K562 (cell line): ENCODE data around the gene TIAL1. TPM values are rescaled to one million over a fixed set of nuclear protein-coding genes. Genes with fewer than 3 reads are reported as not detected.

ENCODE experiments used
- ATAC-seq: fragments of 200-7000 bp; cut with Tn5 transposase; 3 replicates; pipeline ENCODE4 v1.9.1; 2020; ENCODE audit warnings: moderate library complexity
- BruUV-seq: library from RNA; stranded (reverse); fragments of 400-500 nt; replicated peaks from 2 replicates; lab custom pipeline; 2021; lab: Mats Ljungman, UMichigan
- CTCF ChIA-PET: fragments of 300-600 bp; formaldehyde crosslinking; extraction: SDS; loops from one replicate; lab custom pipeline; 2021; ENCODE audit warnings: low intra/inter-chr PET ratio; lab: Yijun Ruan, JAX
- POLR2A ChIA-PET: fragments of 300-600, 350-650 bp; sonication (Branson Sonifier 250); formaldehyde crosslinking; extraction: SDS; loops from one replicate; lab custom pipeline; 2021; ENCODE audit warnings: antibody characterized with exemption, inconsistent platforms; lab: Yijun Ruan, JAX
- DNase-seq, 4 experiments: peaks; one replicate each; pipeline versions ENCODE4 v3.0.0 to v3.0.0-alpha.2; 2011 to 2018; ENCODE audit warnings: low spot score in 3 of 4, mixed read lengths in 3 of 4; ENCODE audit errors: extremely low read depth in 1 of 4
- FAIRE-seq: peaks from 2 replicates; lab custom pipeline; 2011; peaks lifted over from hg19 to GRCh38; lab: Jason Lieb, UNC
- H2AFZ ChIP-seq: 2 replicates; pipeline ENCODE4 v1.6.0; 2011; ENCODE audit warnings: low read depth, low read length, control low read depth, inconsistent platforms
- H3K27ac ChIP-seq: fragments of 200-600 bp; 3 replicates; pipeline ENCODE4 v1.8.0; 2011; ENCODE audit warnings: low read depth, mild to moderate bottlenecking, control low read depth, inconsistent platforms, low read length, moderate library complexity, mixed read lengths; ENCODE audit errors: extremely low read depth
- H3K27me3 ChIP-seq, 2 experiments: fragments of 300-600 bp in 1 of 2; 2 replicates in 1 of 2; 3 replicates in 1 of 2; pipeline versions ENCODE4 v1.6.0 to v1.8.0; 2011; ENCODE audit warnings: inconsistent platforms in 2 of 2, low read length in 2 of 2, mild to moderate bottlenecking in 1 of 2, mixed read lengths in 1 of 2, moderate library complexity in 1 of 2; ENCODE audit not compliant: control insufficient read depth in 2 of 2, insufficient read depth in 2 of 2
- H3K36me3 ChIP-seq: fragments of 300-600 bp; 3 replicates; pipeline ENCODE4 v1.8.0; 2011; ENCODE audit warnings: mild to moderate bottlenecking, low read length, inconsistent platforms; ENCODE audit not compliant: control insufficient read depth, insufficient read depth
- H3K4me1 ChIP-seq, 2 experiments: fragments of 200-600 bp in 1 of 2; replicated peaks in 1 of 2; 2 replicates in 1 of 2; 3 replicates in 1 of 2; pipeline versions ENCODE4 v1.5.1 to v1.8.0; 2011; ENCODE audit warnings: inconsistent platforms in 2 of 2, low read length in 2 of 2, mild to moderate bottlenecking in 1 of 2, mixed read lengths in 1 of 2, moderate library complexity in 1 of 2; ENCODE audit not compliant: control insufficient read depth in 2 of 2, insufficient read depth in 2 of 2
- H3K4me2 ChIP-seq: 2 replicates; pipeline ENCODE4 v1.6.1; 2011; ENCODE audit warnings: low read length, control low read depth, inconsistent platforms, mixed read lengths; ENCODE audit not compliant: insufficient read depth
- H3K4me3 ChIP-seq: fragments of 200-600 bp; sonication (generic), shearing (Covaris generic); 2 replicates; pipeline ENCODE4 v1.5.1; 2016; ENCODE audit warnings: control low read depth, inconsistent platforms
- H3K79me2 ChIP-seq: fragments of 200-600 bp; 3 replicates; pipeline ENCODE4 v1.8.0; 2011; ENCODE audit warnings: low read length, inconsistent platforms; ENCODE audit not compliant: control insufficient read depth, insufficient read depth
- H3K9ac ChIP-seq, 2 experiments: 2 replicates each; pipeline versions ENCODE4 v1.6.0 to v1.6.1; 2011; ENCODE audit warnings: low read depth in 2 of 2, low read length in 2 of 2, control low read depth in 1 of 2, inconsistent platforms in 1 of 2, mild to moderate bottlenecking in 1 of 2, mixed read lengths in 1 of 2; ENCODE audit not compliant: insufficient read depth in 1 of 2
- H3K9me1 ChIP-seq: one replicate; pipeline ENCODE4 v1.6.0; 2011; ENCODE audit warnings: inconsistent platforms, mild to moderate bottlenecking, low read length, moderate library complexity; ENCODE audit not compliant: control insufficient read depth, insufficient read depth
- H3K9me3 ChIP-seq: replicated peaks from 2 replicates; pipeline ENCODE4 v1.5.1; 2011; ENCODE audit warnings: low read depth, low read length, inconsistent platforms; ENCODE audit not compliant: control insufficient read depth, insufficient read depth
- H4K20me1 ChIP-seq: replicated peaks from 2 replicates; pipeline ENCODE4 v1.6.1; 2011; ENCODE audit warnings: low read length, inconsistent platforms, mixed read lengths; ENCODE audit not compliant: control insufficient read depth, insufficient read depth
- CHD1 ChIP-seq: fragments of 200-600 bp; sonication (generic); IDR thresholded peaks from one replicate; pipeline ENCODE4 v1.6.1; 2012; ENCODE audit warnings: mild to moderate bottlenecking, moderate library complexity, low read length, inconsistent platforms
- CTCF ChIP-seq, 3 experiments: IDR thresholded peaks in 2 of 3; conservative IDR thresholded peaks in 1 of 3; 2 replicates each; pipeline ENCODE4 v1.5.1; 2011 to 2012; ENCODE audit warnings: low read length in 3 of 3, mild to moderate bottlenecking in 3 of 3, control low read depth in 2 of 3, improper control_type of control experiment in 1 of 3, inconsistent platforms in 1 of 3, low read depth in 1 of 3, mixed read lengths in 1 of 3, moderate library complexity in 1 of 3; ENCODE audit not compliant: insufficient read depth in 2 of 3
- GTF3C2 ChIP-seq: IDR thresholded peaks from 3 replicates; pipeline ENCODE4 v1.6.1; 2011; ENCODE audit warnings: borderline replicate concordance, mild to moderate bottlenecking, moderate library complexity; ENCODE audit not compliant: insufficient read length; ENCODE audit errors: extremely low read depth
- WGBS: fragments of 100-300 bp; shearing (Covaris generic); methylation state at CpG from one replicate; pipeline ENCODE4 v1.1.6; 2016; ENCODE audit warnings: low coverage, mixed read lengths; ENCODE audit not compliant: insufficient coverage; ENCODE audit errors: missing lambda C conversion rate; 5-methylcytosine and 5-hydroxymethylcytosine counted together
- in situ Hi-C: fragments of 300-500 bp; cut with MboI; formaldehyde crosslinking; loops from 4 replicates; pipeline ENCODE4 v1.15.0; 2018; ENCODE audit warnings: inconsistent platforms, mixed read lengths
- intact Hi-C: fragments of 100-400 bp; cut with micrococcal nuclease; formaldehyde crosslinking; loops from 2 replicates; pipeline ENCODE4 v1.14.2; 2022
- polyA plus RNA-seq, 8 experiments: library from polyadenylated mRNA; depleted of rRNA in 4 of 8; stranded (reverse) in 5 of 8; unstranded in 3 of 8; fragments of >200 nt; fragmentation: Nextera tagmentation in 2 of 8; fragmentation: Illumina TruSeq in 1 of 8; extraction: Ambion mirVana in 2 of 8; extraction: Trizol in 1 of 8; gene quantifications; 2 replicates each; pipeline versions ENCODE4 v1.2.1 to v1.2.3, GENCODE V29; 2011 to 2014; ENCODE audit warnings: inconsistent platforms in 1 of 8, missing spikeins in 1 of 8
- total RNA-seq, 7 experiments: library from RNA; depleted of rRNA in 6 of 7; stranded (reverse); fragments of >200 nt in 6 of 7; fragmentation: Illumina TruSeq in 2 of 7; extraction: Trizol in 2 of 7; gene quantifications; 2 replicates each; pipeline versions ENCODE4 v1.2.1 to v1.2.3, GENCODE V29; 2011 to 2021; ENCODE audit warnings: low replicate concordance in 1 of 7

The TIAL1 gene
- total and polyA plus RNA-seq, 9 of the 15 experiments (the other 6 are each of a cell fraction or from before 2014, with no cell fraction given): 22.5 to 126 (median 58.2) TPM

- DNase-seq: no peak
- H3K36me3 ChIP-seq: no peaks in the 10 kb centered on the region
- WGBS: 48% methylated on average over 15 of the region's 15 CpGs
- peaks cover 2% of the 10 kb centered on the region for H3K9me3 ChIP-seq
- no peak overlapping the region for H3K4me3 ChIP-seq
- no TSS peak for BruUV-seq
- intact Hi-C loops (no loop called here), in situ Hi-C loops (no loop called here)
- H3K79me2 ChIP-seq: no peaks in the 10 kb centered on the region
- H2AFZ ChIP-seq: no peak overlapping the region
- ATAC-seq: peak; percentile 61; the same call in 2 of the 3 replicates
- H3K4me1 ChIP-seq: no peaks in the 10 kb centered on the region
- FAIRE-seq: no peak
- no peaks in the 10 kb centered on the region for H3K9me1 ChIP-seq
- H3K9ac ChIP-seq: no peak overlapping the region
- no peak overlapping the region for H3K4me2 ChIP-seq
- H3K27ac ChIP-seq: no peak overlapping the region
- TF ChIP-seq CHD1 (no peak), GTF3C2 (no peak), CTCF (IDR thresholded peaks at IDR 0.05 in 2 of 3, conservative IDR thresholded peaks at IDR 0.05 in 1 of 3; ENCODE audit: insufficient read depth in 2 of 3, low read depth in 1 of 3, low read length in 3 of 3) (peak; percentile 3 to 15 (median 12); a peak in 1 of 6 replicates)
- CTCF ChIA-PET: interaction anchor here (1.1 kb wide), 1 partner anchor 28 kb away, joined by 3 read pairs; no protein-coding TSS in a partner anchor
- no peaks in the 10 kb centered on the region for H3K27me3 ChIP-seq
- POLR2A ChIA-PET: no interaction called here
- H4K20me1 ChIP-seq: no peaks in the 10 kb centered on the region
Observed at GRCh38 chr10:119644205-119644814, 47.5 kb upstream of the TIAL1 start.
